ENCODE results near the gene L1CAM.

DNA sequence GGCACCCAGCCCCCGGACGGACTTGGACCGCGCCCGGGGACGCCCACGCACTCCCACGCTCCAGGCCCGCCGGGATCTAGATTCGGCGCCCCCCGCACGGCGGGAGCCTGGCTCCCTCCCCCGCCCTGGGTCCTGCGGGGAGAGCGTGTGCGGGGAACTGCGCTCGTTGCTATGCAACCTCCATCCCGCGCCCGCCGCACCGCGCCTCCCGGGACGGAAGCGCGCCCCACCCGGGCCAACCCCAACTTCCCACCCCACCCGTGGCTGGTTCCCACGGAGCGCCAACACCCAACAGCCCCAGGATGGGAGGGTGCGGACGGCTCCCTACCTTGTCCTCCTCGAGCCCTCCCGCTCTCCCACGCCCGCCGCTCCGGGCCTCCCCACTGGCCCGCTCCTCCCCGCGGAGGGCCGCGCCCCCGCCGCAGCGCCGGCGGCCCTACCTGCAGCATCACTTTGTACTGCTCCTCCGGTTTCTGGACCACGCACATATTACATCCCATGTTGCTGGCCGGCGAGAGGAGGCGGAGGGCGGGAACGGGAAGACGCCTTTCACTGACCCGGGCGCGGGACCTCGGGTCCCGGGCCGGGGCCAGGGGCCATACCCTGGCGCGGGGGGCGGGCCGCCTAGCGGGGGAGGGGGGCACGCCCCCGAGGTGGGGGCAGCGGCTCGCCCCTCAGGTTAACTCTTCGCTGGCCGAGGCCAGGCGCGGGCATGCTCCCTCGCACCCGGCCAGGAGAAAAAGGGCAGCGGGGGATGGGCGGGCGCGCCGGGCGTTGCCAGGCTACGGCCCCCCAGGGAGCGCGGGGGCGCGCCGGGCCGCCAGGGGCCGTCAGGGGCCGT is 56.0 kb downstream of the L1CAM start, which contains the start of gene PDZD4:
- TF ChIP-seq EP300 (IDR thresholded peaks at IDR 0.05) (no peak), POLR2A (IDR thresholded peaks at IDR 0.05) (no peak)
